Stimulated activated CD4-positive, alpha-beta T cell treated with anti-CD3 and anti-CD28 coated beads, TNF-alpha, amount 100 ng/mL, for 4 hours (primary cell): Measurements from ENCODE around the gene NACA2.

Source experiments
- DNase-seq, 3 experiments: peaks; one replicate each; pipeline ENCODE4 v3.0.0-alpha.2; 2020; ENCODE audit warnings: low read depth in 3 of 3

NACA2 gene

GRCh38 chr17:61545335-61545938 lies 45.6 kb downstream of the NACA2 start:
- DNase-seq = no peak

- DNase-seq = no peak
Measured at GRCh38 chr17:61543786-61544415, 47.1 kb downstream of the NACA2 start.

- no peak for DNase-seq
Measured at GRCh38 chr17:61542027-61542426, 49.0 kb downstream of the NACA2 start.

GRCh38 chr17:61540874-61541273 lies 50.1 kb downstream of the NACA2 start:
- no peak for DNase-seq
